PC-9 (cell line): ENCODE measurements around the gene PTAFR.

Source experiments
- CTCF ChIP-seq: fragments of 200-600 bp; sonication (generic); conservative IDR thresholded peaks from 2 replicates; pipeline ENCODE4 v1.6.1; 2017; ENCODE audit warnings: mixed run types, antibody characterized with exemption, mild to moderate bottlenecking, moderate library complexity
- EZH2 ChIP-seq: fragments of 200-600 bp; sonication (generic); IDR thresholded peaks from 2 replicates; pipeline ENCODE4 v1.8.0; 2017; ENCODE audit warnings: antibody characterized with exemption, low read depth

DNA sequence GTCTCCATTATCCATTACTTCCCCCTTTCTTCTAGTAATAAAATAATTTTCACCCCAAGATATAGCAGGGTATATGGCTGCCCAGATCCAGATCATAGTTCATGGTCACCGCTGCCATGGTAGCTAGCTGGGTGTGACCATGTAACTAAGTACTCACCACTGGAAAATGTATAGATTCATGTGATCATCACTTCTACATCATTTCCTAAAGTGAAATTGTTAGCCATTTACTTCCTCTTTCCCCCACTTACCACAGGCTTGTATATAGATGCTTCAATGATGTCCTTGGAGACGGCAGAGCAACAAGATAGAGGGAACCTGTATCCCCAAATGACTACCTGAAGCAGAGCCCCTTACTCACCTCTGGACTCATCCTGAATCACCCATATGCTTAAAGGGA lies 65.3 kb downstream of the PTAFR start:
- TF ChIP-seq CTCF: no peak
- TF ChIP-seq EZH2: no peak
